ENCODE measurements around the gene KRTAP15-1.

DNA sequence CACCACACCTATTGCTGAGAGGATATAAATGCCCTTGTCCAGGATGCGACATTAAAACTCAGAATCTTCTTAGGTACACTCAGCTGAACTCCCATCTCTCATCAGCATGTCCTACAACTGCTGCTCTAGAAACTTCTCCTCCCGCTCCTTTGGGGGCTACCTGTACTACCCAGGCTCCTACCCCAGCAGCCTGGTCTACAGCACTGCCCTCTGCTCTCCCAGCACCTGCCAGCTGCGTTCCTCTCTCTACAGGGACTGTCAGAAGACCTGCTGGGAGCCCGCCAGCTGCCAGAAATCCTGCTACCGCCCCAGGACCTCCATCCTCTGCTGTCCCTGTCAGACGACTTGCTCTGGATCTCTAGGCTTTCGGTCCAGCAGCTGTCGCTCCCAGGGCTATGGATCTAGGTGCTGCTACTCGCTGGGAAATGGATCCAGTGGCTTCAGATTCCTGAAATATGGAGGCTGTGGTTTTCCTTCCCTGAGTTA is 9.9 kb upstream of the KRTAP15-1 start, which contains the start of gene KRTAP13-4:
- TF ChIP-seq, protein P1, sequence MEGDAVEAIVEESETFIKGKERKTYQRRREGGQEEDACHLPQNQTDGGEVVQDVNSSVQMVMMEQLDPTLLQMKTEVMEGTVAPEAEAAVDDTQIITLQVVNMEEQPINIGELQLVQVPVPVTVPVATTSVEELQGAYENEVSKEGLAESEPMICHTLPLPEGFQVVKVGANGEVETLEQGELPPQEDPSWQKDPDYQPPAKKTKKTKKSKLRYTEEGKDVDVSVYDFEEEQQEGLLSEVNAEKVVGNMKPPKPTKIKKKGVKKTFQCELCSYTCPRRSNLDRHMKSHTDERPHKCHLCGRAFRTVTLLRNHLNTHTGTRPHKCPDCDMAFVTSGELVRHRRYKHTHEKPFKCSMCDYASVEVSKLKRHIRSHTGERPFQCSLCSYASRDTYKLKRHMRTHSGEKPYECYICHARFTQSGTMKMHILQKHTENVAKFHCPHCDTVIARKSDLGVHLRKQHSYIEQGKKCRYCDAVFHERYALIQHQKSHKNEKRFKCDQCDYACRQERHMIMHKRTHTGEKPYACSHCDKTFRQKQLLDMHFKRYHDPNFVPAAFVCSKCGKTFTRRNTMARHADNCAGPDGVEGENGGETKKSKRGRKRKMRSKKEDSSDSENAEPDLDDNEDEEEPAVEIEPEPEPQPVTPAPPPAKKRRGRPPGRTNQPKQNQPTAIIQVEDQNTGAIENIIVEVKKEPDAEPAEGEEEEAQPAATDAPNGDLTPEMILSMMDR (conservative IDR thresholded peaks at IDR 0.05; ENCODE audit: low read length) = no peak
- TF ChIP-seq EZH2phosphoT487 (IDR thresholded peaks at IDR 0.05; ENCODE audit: borderline replicate concordance) = no peak

All from Loucy (cell line).